ENCODE measurements around the gene COX8A.

DNA sequence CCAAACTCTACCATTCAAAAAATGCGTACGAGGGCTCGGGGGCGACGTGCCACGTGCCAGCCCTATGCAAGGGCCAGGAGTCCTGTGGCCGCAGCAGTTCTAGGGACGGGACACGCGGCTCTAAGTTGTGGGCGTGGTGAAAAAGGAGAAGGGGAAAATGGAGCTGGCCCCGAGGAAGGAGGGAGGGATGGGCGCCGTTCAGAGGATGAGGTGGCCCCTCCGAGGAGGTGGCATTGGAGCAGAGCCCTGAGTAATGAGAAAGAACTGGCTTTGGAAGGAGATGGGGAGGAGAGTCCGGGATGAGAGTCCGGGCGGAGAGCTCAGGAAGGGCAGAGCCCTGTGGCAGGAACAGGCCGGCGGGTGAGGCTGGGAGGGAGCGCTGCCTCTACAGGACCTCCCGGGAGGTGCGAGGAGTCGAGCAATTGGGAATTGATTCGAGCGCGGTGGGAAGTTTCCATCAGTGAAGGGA is 32.8 kb downstream of the COX8A start:
- TF ChIP-seq, protein P1, sequence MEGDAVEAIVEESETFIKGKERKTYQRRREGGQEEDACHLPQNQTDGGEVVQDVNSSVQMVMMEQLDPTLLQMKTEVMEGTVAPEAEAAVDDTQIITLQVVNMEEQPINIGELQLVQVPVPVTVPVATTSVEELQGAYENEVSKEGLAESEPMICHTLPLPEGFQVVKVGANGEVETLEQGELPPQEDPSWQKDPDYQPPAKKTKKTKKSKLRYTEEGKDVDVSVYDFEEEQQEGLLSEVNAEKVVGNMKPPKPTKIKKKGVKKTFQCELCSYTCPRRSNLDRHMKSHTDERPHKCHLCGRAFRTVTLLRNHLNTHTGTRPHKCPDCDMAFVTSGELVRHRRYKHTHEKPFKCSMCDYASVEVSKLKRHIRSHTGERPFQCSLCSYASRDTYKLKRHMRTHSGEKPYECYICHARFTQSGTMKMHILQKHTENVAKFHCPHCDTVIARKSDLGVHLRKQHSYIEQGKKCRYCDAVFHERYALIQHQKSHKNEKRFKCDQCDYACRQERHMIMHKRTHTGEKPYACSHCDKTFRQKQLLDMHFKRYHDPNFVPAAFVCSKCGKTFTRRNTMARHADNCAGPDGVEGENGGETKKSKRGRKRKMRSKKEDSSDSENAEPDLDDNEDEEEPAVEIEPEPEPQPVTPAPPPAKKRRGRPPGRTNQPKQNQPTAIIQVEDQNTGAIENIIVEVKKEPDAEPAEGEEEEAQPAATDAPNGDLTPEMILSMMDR (IDR thresholded peaks at IDR 0.05; ENCODE audit: insufficient read depth, low read length), result no peak
- no peak for TF ChIP-seq POLR2AphosphoS5 (IDR thresholded peaks at IDR 0.05; ENCODE audit: low read depth)
- TF ChIP-seq, protein P2, sequence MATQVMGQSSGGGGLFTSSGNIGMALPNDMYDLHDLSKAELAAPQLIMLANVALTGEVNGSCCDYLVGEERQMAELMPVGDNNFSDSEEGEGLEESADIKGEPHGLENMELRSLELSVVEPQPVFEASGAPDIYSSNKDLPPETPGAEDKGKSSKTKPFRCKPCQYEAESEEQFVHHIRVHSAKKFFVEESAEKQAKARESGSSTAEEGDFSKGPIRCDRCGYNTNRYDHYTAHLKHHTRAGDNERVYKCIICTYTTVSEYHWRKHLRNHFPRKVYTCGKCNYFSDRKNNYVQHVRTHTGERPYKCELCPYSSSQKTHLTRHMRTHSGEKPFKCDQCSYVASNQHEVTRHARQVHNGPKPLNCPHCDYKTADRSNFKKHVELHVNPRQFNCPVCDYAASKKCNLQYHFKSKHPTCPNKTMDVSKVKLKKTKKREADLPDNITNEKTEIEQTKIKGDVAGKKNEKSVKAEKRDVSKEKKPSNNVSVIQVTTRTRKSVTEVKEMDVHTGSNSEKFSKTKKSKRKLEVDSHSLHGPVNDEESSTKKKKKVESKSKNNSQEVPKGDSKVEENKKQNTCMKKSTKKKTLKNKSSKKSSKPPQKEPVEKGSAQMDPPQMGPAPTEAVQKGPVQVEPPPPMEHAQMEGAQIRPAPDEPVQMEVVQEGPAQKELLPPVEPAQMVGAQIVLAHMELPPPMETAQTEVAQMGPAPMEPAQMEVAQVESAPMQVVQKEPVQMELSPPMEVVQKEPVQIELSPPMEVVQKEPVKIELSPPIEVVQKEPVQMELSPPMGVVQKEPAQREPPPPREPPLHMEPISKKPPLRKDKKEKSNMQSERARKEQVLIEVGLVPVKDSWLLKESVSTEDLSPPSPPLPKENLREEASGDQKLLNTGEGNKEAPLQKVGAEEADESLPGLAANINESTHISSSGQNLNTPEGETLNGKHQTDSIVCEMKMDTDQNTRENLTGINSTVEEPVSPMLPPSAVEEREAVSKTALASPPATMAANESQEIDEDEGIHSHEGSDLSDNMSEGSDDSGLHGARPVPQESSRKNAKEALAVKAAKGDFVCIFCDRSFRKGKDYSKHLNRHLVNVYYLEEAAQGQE (IDR thresholded peaks at IDR 0.05; ENCODE audit: insufficient replicate concordance, low read depth), result no peak
- no peak for TF ChIP-seq GABPA (IDR thresholded peaks at IDR 0.05; ENCODE audit: low read depth)

Data from HL-60 (cell line).